SKM-1 (cell line): Measurements from ENCODE around the gene AS3MT.
"Not testable (repeated sequence)": the region's sequence is repeated elsewhere in the genome, so short reads cannot be mapped to it uniquely, and the experiment has no call there.

Experiments
- DNase-seq: peaks from one replicate; lab custom pipeline; 2025; ENCODE audit not compliant: unreplicated experiment; lab: John Stamatoyannopoulos, UW

Gene AS3MT

GRCh38 chr10:102855731-102856436 lies 13.4 kb upstream of the AS3MT start:
- not testable (repeated sequence) for DNase-seq

GRCh38 chr10:102856758-102857424 lies 12.4 kb upstream of the AS3MT start:
- no peak for DNase-seq

- no peak for DNase-seq
These were observed 9.4 kb upstream of the AS3MT start for GRCh38 chr10:102859911-102860310.

GRCh38 chr10:102863660-102864059 lies 5.6 kb upstream of the AS3MT start:
- no peak for DNase-seq

- DNase-seq: no peak
These were observed 3.6 kb upstream of the AS3MT start for GRCh38 chr10:102865620-102866019.

- no peak for DNase-seq
These were observed 386 bp upstream of the AS3MT start for GRCh38 chr10:102868911-102869257.

- DNase-seq: no peak
These were observed 951 bp downstream of the AS3MT start for GRCh38 chr10:102870221-102870620.

- DNase-seq: no peak
These were observed 2.9 kb downstream of the AS3MT start for GRCh38 chr10:102872163-102872562.

GRCh38 chr10:102876747-102877153 lies 7.5 kb downstream of the AS3MT start:
- DNase-seq: no peak

- no peak for DNase-seq
These were observed 9.4 kb downstream of the AS3MT start for GRCh38 chr10:102878629-102879028.

GRCh38 chr10:102880256-102880655 lies 11.0 kb downstream of the AS3MT start:
- DNase-seq: no peak

GRCh38 chr10:102888048-102888447 lies 18.8 kb downstream of the AS3MT start:
- no peak for DNase-seq

- DNase-seq: no peak
These were observed 25.4 kb downstream of the AS3MT start for GRCh38 chr10:102894466-102895213.

- no peak for DNase-seq
These were observed 30.7 kb downstream of the AS3MT start for GRCh38 chr10:102900006-102900405.

GRCh38 chr10:102904346-102904745 lies 35.1 kb downstream of the AS3MT start:
- DNase-seq: no peak

GRCh38 chr10:102906507-102906906 lies 37.2 kb downstream of the AS3MT start:
- no peak for DNase-seq

GRCh38 chr10:102914781-102915180 lies 45.5 kb downstream of the AS3MT start:
- DNase-seq: no peak

- no peak for DNase-seq
These were observed 46.9 kb downstream of the AS3MT start for GRCh38 chr10:102916173-102916572.

GRCh38 chr10:102917314-102917961 lies 48.2 kb downstream of the AS3MT start:
- peak; percentile 30 for DNase-seq

- DNase-seq: peak; percentile 97
These were observed 48.9 kb downstream of the AS3MT start, which contains the start of gene CNNM2 for GRCh38 chr10:102917962-102918816. TSS of gene CNNM2 (plus strand) at chr10:102918294. CDS start at chr10:102918481, 187 bp downstream.
